GM12875 (cell line): Measurements from ENCODE around the gene GDAP1L1.

Source experiments
- H3K4me3 ChIP-seq: one replicate; pipeline ENCODE4 v1.5.1; 2011; ENCODE audit warnings: low read depth, low read length, control low read depth
- TF ChIP-seq, protein P1 (sequence below): IDR thresholded peaks from 2 replicates; pipeline ENCODE4 v1.5.1; 2011; ENCODE audit warnings: low read depth, mild to moderate bottlenecking, control low read depth, inconsistent platforms, low read length, moderate library complexity, borderline replicate concordance; ENCODE audit not compliant: insufficient read depth

The GDAP1L1 gene

DNA sequence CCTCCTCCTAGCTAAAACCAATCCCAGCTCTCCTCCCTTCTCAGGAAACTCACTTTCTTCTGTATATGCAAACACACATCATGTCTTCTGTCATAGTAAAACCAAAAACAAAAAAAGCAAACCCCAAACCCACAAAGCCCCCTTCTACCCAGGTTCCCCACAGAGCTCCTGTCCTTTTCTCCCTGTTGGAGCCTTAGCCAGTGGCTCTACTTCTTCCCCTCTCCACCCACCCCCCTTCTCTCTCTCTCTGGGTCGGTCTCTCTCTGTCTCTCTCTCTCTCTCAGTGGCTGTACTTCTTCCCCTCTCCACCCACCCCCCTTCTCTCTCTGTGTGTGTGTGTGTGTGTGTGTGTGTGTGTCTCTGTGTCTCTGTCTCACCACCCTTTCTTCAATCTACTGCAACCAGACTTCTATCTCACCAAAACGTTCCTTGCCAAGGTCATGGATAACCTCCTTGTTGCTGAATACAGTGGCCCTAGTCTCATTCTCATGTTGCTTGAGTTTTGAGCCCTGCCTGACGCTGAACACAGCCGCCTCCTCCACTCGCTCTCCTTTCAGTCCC is 27.9 kb upstream of the GDAP1L1 start:
- H3K4me3 ChIP-seq: no peak overlapping the region
- TF ChIP-seq, protein P1, sequence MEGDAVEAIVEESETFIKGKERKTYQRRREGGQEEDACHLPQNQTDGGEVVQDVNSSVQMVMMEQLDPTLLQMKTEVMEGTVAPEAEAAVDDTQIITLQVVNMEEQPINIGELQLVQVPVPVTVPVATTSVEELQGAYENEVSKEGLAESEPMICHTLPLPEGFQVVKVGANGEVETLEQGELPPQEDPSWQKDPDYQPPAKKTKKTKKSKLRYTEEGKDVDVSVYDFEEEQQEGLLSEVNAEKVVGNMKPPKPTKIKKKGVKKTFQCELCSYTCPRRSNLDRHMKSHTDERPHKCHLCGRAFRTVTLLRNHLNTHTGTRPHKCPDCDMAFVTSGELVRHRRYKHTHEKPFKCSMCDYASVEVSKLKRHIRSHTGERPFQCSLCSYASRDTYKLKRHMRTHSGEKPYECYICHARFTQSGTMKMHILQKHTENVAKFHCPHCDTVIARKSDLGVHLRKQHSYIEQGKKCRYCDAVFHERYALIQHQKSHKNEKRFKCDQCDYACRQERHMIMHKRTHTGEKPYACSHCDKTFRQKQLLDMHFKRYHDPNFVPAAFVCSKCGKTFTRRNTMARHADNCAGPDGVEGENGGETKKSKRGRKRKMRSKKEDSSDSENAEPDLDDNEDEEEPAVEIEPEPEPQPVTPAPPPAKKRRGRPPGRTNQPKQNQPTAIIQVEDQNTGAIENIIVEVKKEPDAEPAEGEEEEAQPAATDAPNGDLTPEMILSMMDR: no peak

DNA sequence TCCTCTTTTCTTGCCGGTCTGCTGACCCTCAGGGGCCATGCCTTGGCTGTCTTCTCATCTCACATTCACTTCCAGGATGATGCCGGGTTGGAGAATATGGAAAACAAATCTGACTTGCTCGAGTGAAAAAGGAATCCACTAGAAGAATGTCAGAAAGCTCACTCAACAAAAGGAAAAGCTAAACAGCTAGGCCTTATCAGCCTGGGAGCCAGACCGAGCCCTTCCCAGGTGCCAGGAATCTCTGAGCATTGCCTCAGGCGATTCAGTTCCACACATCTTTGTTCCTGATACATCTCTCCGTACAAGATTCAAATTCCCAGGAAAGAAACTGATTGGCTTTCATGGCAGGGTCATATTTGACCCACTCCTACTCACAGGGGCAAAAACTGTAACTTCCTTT is 27.3 kb upstream of the GDAP1L1 start:
- no peak overlapping the region for H3K4me3 ChIP-seq
- TF ChIP-seq, protein P1: no peak

DNA sequence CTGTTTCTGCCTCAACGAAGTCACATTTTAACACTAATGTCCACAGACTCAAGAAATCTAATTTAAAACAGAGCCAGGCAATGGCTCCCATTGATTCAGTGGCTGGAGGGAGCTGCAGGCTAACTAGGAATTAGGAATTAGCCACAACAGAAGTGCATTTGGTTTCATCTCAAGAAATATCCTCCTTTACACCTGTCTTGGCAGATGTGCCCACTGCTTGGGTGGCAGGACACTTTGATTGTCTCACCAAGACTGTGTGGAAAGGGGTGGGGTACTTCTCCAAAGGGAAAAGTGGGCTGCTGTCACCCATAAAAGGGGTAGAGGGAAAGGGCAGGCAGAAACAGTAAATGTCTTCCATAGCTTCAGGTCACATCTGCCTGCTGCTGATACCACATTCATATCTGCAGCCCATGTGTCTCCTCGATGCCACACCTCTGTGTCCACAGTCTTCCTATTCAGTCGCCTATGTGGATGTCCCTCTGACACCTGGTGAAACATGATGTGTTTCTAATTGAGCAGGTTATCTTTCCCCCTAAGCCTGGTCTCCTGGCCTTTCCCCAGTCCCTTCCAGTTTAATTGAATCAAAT is 25.6 kb upstream of the GDAP1L1 start:
- H3K4me3 ChIP-seq: no peak overlapping the region
- TF ChIP-seq, protein P1: no peak

DNA sequence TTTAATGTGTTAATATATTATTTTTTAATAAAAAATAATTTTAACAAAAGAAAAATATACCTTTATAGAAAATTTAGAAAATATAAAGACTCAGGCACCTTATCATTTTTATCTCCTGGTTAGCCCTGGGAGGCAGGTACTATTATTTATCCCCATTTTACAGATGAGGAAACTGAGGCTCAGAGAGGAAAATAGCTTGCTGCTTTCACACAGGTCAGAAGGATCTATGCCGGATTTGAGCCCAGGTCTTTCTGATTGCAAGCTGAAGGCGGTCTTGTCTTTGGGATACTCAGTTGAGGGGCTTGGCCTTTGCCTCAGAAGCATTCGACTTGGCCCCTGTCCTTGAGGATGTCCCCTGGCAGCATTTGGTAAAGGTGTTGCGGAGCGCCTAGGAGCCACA is 25.1 kb upstream of the GDAP1L1 start:
- TF ChIP-seq, protein P1: no peak
- H3K4me3 ChIP-seq: no peak overlapping the region

DNA sequence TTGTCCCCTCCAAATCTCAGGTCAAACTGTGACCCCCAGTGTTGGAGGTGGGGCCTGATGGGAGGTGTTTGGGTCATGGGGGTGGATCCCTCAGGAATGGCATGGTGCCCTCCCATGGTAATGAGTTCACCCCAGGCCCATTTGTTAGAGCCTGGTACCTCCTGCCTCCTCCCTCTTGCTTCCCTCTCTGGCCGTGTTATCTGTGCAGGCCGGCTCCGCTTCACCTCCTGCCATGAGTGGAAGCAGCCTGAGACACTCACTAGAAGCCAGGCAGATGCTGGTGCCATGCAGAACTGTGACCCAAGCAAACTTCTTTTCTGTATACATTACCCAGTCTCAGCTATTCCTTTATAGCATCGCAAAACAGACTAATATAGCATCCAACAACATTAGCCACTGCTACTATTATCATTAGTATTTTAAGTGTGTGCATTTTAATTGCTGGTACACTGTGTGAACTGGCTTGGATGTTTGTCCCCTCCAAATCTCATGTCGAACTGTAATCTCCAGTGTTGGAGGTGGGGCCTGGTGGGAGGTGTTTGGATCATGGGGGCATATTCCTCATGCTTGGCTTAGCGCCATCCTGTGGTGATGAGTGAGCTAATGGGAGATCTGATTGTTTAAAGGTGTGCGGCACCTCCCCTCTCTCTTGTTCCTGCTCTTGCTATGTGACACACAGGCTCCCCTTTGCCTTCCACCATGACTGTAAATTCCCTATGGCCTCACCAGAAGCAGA is 24.3 kb upstream of the GDAP1L1 start:
- H3K4me3 ChIP-seq: no peak overlapping the region
- TF ChIP-seq, protein P1: no peak

DNA sequence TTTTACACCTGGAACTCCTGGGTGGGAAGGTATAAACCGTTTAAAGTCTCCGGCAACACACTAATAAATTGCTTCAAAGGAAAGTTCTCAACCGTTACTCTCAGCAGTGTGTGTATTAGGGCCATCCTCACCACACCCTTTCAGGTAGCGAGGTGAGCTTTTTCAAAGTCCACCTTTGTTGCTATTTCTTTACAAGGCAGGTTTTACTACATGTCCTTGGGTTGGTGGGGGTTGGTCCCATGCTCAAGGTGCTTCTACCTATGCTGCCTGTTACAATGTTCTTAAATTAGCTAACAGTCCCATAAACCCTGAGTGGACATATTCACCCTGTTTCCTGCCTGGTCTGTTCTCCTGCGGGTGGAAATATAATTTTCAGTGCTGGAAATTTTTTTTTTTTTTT is 23.4 kb upstream of the GDAP1L1 start:
- H3K4me3 ChIP-seq: no peak overlapping the region
- TF ChIP-seq, protein P1: no peak

DNA sequence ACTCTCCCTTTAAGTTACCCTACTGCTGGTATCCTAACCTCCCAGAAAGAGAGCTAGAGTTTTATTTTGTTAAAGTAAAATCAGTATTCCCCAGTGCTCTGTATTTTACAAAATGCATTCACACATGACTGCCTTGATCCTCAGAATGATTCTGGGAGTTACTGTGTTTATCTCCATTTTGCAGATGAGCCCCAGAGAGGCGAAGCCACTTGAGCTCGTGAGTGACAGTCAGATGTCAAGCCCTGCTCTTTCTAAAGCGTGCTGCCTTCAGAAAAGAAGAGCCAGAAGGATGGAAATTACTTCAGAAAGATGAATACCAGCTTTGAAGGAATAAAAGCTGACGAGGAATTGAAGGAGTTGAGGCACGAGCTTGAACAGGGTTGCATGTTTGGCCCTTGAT is 22.5 kb upstream of the GDAP1L1 start:
- TF ChIP-seq, protein P1: no peak
- H3K4me3 ChIP-seq: no peak overlapping the region
